KMS-11 (cell line): ENCODE results near the gene ZDHHC20.

Source experiments
- H2AFZ ChIP-seq: fragments of 200-600 bp; sonication (generic); 2 replicates; pipeline ENCODE4 v1.6.1; 2016; ENCODE audit warnings: antibody characterized with exemption, mixed run types, low read depth
- H3K27ac ChIP-seq: fragments of 200-600 bp; sonication (generic); 2 replicates; pipeline ENCODE4 v1.6.1; 2016; ENCODE audit warnings: mild to moderate bottlenecking, mixed run types
- H3K27me3 ChIP-seq: fragments of 200-600 bp; sonication (generic); 2 replicates; pipeline ENCODE4 v1.6.1; 2017; ENCODE audit warnings: mild to moderate bottlenecking, low read depth, mixed run types, moderate library complexity; ENCODE audit not compliant: insufficient read depth
- H3K36me3 ChIP-seq: fragments of 200-600 bp; sonication (generic); 2 replicates; pipeline ENCODE4 v1.6.1; 2017; ENCODE audit warnings: mild to moderate bottlenecking, mixed run types; ENCODE audit not compliant: insufficient read depth
- H3K4me1 ChIP-seq: fragments of 200-600 bp; sonication (generic); 2 replicates; pipeline ENCODE4 v1.6.1; 2016; ENCODE audit warnings: mild to moderate bottlenecking, low read depth, mixed run types; ENCODE audit not compliant: poor library complexity, severe bottlenecking
- H3K4me2 ChIP-seq: fragments of 200-600 bp; sonication (generic); 2 replicates; pipeline ENCODE4 v1.7.0; 2016; ENCODE audit warnings: mild to moderate bottlenecking, mixed run types
- H3K4me3 ChIP-seq: fragments of 200-600 bp; sonication (generic); IDR thresholded peaks from 2 replicates; pipeline ENCODE4 v1.6.1; 2017; ENCODE audit warnings: low read depth, low read length, mixed read lengths; ENCODE audit not compliant: insufficient read depth
- H3K79me2 ChIP-seq: fragments of 200-600 bp; sonication (generic); 2 replicates; pipeline ENCODE4 v1.6.1; 2016; ENCODE audit warnings: low read depth, mixed run types; ENCODE audit not compliant: insufficient read depth
- H3K9ac ChIP-seq: fragments of 200-600 bp; sonication (generic); 2 replicates; pipeline ENCODE4 v1.6.1; 2016; ENCODE audit warnings: mild to moderate bottlenecking, mixed run types
- H4K20me1 ChIP-seq: fragments of 200-600 bp; sonication (generic); 2 replicates; pipeline ENCODE4 v1.6.1; 2016; ENCODE audit warnings: mild to moderate bottlenecking, mixed run types; ENCODE audit not compliant: insufficient read depth
- CTCF ChIP-seq: fragments of 200-600 bp; sonication (generic); conservative IDR thresholded peaks from 2 replicates; pipeline ENCODE4 v1.6.1; 2017; ENCODE audit warnings: low read depth, mild to moderate bottlenecking, antibody characterized with exemption, low read length, moderate library complexity, mixed read lengths

ZDHHC20 gene

GRCh38 chr13:21322988-21323387 lies 136.1 kb downstream of the ZDHHC20 start:
- no peaks in the 10 kb centered on the region for H4K20me1 ChIP-seq
- H3K79me2 ChIP-seq, result no peaks in the 10 kb centered on the region
- no peak overlapping the region for H2AFZ ChIP-seq
- no peaks in the 10 kb centered on the region for H3K4me1 ChIP-seq
- H3K4me3 ChIP-seq, result no peak overlapping the region
- TF ChIP-seq CTCF, result no peak
- H3K9ac ChIP-seq, result no peak overlapping the region
- H3K36me3 ChIP-seq, result no peaks in the 10 kb centered on the region
- H3K27ac ChIP-seq, result no peak overlapping the region
- no peaks in the 10 kb centered on the region for H3K27me3 ChIP-seq
- H3K4me2 ChIP-seq, result no peak overlapping the region
